Neutrophil (primary cell): ENCODE results near the gene TMPO.
"Not testable (repeated sequence)": the region's sequence is repeated elsewhere in the genome, so short reads cannot be mapped to it uniquely, and the experiment has no call there.

Experiments used
- H3K27ac ChIP-seq: fragments of 200-600 bp; sonication (generic); 2 replicates; pipeline ENCODE4 v1.5.1; 2016; ENCODE audit warnings: mild to moderate bottlenecking, moderate library complexity
- H3K27me3 ChIP-seq: fragments of 200-600 bp; sonication (generic); 2 replicates; pipeline ENCODE4 v1.6.0; 2016; ENCODE audit warnings: mild to moderate bottlenecking
- H3K36me3 ChIP-seq: fragments of 200-600 bp; sonication (generic); 2 replicates; pipeline ENCODE4 v1.5.1; 2017
- H3K4me1 ChIP-seq, 2 experiments: fragments of 200-600 bp in 1 of 2; sonication (generic) in 1 of 2; 1 replicate in 1 of 2; 2 replicates in 1 of 2; pipeline versions ENCODE4 v1.5.1 to v1.6.1; 2013 to 2016; ENCODE audit warnings: low read depth in 1 of 2, low read length in 1 of 2, mild to moderate bottlenecking in 1 of 2, moderate library complexity in 1 of 2; ENCODE audit not compliant: control insufficient read depth in 1 of 2, insufficient read depth in 1 of 2
- H3K4me3 ChIP-seq, 2 experiments: fragments of 200-600 bp in 1 of 2; sonication (generic) in 1 of 2; 1 replicate in 1 of 2; 2 replicates in 1 of 2; pipeline ENCODE4 v1.5.1; 2013 to 2016; ENCODE audit warnings: low read depth in 1 of 2, low read length in 1 of 2, mild to moderate bottlenecking in 1 of 2, moderate library complexity in 1 of 2
- H3K9me3 ChIP-seq: fragments of 200-600 bp; sonication (generic); 2 replicates; pipeline ENCODE4 v1.5.1; 2016
- TF ChIP-seq, protein P1 (sequence below): fragments of 200-600 bp; sonication (generic); IDR thresholded peaks from 2 replicates; pipeline ENCODE4 v1.5.1; 2016; ENCODE audit warnings: antibody characterized with exemption

The TMPO gene

DNA sequence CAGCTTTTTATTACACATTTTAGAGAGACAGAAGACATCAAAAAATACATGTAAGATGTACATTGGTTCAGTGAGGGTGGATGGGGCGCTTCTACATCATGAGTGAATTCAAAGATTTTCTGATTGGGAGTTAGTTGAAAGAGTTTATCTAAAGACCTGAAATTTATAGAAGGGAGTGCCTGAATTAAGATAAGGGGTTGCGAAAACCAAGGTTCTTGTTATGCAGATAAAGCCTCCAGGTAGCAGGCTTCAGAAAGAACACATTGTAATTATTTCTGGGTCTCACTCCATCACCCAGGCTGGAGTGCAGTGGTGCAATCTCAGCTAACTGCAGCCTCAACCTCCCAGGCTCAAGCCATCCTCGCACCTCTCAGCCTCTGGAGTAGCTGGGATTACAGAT lies 26.2 kb upstream of the TMPO start:
- Histone ChIP-seq H3K36me3 (no peaks in the 10 kb centered on the region), H3K4me3 (no peak overlapping the region), H3K4me1 (peaks cover 8 to 9% of the 10 kb centered on the region in 2 experiments), H3K9me3 (no peaks in the 10 kb centered on the region), H3K27me3 (peaks cover 44% of the 10 kb centered on the region), H3K27ac (no peak overlapping the region)
- TF ChIP-seq, protein P1, sequence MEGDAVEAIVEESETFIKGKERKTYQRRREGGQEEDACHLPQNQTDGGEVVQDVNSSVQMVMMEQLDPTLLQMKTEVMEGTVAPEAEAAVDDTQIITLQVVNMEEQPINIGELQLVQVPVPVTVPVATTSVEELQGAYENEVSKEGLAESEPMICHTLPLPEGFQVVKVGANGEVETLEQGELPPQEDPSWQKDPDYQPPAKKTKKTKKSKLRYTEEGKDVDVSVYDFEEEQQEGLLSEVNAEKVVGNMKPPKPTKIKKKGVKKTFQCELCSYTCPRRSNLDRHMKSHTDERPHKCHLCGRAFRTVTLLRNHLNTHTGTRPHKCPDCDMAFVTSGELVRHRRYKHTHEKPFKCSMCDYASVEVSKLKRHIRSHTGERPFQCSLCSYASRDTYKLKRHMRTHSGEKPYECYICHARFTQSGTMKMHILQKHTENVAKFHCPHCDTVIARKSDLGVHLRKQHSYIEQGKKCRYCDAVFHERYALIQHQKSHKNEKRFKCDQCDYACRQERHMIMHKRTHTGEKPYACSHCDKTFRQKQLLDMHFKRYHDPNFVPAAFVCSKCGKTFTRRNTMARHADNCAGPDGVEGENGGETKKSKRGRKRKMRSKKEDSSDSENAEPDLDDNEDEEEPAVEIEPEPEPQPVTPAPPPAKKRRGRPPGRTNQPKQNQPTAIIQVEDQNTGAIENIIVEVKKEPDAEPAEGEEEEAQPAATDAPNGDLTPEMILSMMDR: no peak

DNA sequence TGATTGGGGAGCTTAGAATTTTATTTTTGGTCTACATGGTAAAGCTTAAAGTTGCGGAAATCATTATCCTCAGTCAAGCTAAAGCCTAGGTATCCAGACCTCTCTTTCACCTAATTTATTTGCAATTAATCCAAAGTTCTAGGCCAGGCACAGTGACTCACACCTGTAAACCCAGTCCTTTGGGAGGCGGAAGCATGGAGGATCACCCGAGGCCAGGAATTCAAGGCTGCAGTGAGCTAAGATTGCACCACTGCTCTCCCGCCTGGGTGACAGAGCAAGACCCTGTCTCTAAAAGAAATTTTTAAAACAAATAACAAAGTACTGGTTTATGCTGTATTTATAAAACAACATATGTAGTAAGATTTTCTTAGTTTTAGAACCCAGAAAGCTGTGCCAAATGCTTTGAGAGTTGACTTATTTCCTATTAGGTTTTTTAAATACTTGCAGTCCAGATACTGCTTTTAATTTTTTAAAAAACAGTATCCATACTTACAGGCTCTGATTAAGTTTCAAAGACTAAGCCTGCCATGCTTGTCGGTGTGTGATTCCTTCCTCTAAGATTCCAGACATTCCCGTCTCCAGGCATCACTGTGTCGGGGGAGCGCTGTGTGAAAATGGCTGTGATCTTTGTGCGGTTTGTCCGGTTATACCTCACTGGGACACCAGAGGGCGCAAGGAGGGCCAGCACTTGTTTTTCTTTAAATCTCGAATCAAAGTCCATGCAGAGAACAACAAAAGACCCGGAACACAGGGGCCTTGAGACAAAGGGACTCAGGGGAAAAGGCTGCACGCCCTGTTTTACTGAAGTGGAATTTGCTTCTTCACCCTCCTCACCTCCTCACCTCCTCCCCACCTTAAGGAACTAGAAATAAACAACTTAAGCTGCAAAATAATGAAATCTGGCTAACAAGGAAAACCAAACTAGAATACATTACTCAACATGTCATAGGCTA lies 24.6 kb upstream of the TMPO start:
- TF ChIP-seq, protein P1: peak; percentile 90
- no peak overlapping the region for H3K4me3 ChIP-seq
- peaks cover 36% of the 10 kb centered on the region for H3K27me3 ChIP-seq

DNA sequence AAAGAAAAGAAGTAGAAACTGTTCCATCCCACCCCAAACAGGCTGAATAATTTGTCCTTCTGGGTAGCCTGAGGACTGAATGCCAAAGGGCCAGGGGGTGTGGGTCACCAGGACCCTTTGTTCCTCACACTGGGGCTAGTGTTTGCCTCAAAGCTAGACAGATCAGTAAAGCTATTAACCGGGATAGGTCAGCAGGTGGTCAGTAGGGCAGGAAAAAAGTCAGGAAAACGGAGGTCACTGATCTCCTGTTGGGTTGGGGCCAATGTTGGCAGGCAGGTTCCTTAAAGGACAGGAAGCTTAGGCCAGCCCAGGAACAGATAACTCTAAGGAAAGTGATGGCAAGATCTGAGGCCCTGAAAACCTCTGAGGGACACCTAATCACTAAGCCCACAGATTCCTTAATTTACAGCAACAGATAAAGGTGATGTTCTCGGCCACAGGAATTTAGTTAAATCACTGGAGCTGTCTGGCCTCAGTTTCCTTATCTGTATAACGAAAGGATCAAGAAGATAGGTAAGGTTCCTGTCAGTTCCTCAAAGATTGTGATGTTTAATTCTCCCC lies 22.7 kb upstream of the TMPO start:
- TF ChIP-seq, protein P1: no peak
- Histone ChIP-seq H3K4me3 (no peak overlapping the region), H3K36me3 (no peaks in the 10 kb centered on the region), H3K27ac (no peak overlapping the region), H3K27me3 (peaks cover 23% of the 10 kb centered on the region), H3K9me3 (no peaks in the 10 kb centered on the region), H3K4me1 (peaks cover 16 to 17% of the 10 kb centered on the region in 2 experiments)

More for the DNA sequence above, 24.6 kb upstream of the TMPO start:
- no peaks in the 10 kb centered on the region for H3K9me3 ChIP-seq
- H3K4me1 ChIP-seq: peaks cover 8 to 9% of the 10 kb centered on the region in 2 experiments
- H3K27ac ChIP-seq: no peak overlapping the region
- H3K36me3 ChIP-seq: no peaks in the 10 kb centered on the region

DNA sequence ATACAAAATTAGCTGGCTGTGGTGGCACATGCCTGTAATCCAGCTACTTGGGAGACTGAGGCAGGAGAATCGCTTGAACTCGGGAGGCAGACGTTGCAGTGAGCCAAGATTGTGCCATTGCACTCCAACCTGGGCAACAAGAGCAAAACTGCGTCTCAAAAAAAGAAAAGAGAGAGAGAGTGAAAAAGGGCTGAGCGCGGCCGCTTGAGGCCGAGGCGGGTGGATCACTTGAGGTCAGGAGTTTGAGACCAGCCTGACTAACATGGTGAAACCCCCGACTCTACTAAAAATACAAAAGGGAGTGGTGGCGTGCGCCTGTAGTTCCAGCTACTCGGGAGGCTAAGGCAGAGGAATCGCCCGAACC lies 14.1 kb upstream of the TMPO start:
- not testable (repeated sequence) for H3K27me3 ChIP-seq, H3K36me3 ChIP-seq, H3K9me3 ChIP-seq, H3K27ac ChIP-seq, H3K4me3 ChIP-seq
- H3K4me1 ChIP-seq: peaks cover 28 to 36% of the 10 kb centered on the region in 2 experiments

DNA sequence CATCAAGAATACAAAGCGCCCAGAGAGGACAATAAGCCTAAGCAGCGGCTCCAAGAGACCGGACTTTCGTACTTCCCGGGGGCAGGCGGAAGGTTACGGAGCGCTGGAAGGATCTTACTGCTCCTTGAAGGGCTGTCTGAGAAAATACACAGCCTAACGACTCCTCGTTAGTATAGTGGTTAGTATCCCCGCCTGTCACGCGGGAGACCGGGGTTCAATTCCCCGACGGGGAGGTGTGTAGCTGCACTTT lies 12.1 kb upstream of the TMPO start:
- Histone ChIP-seq H3K9me3 (no peaks in the 10 kb centered on the region), H3K27me3 (no peaks in the 10 kb centered on the region), H3K4me3 (peak overlapping the region; percentile 67 to 71), H3K4me1 (peaks cover 21 to 26% of the 10 kb centered on the region in 2 experiments), H3K36me3 (no peaks in the 10 kb centered on the region), H3K27ac (peak overlapping the region; percentile 88)
- TF ChIP-seq, protein P1: no peak
